Esophagus squamous epithelium (tissue), 5 donors: Measurements from ENCODE around the gene ACTL6A. TPM values are rescaled to one million over a fixed set of nuclear protein-coding genes. Genes with fewer than 3 reads are reported as not detected.

Source experiments
- DNase-seq: peaks from one replicate; lab custom pipeline; 2025; lab: John Stamatoyannopoulos, UW
- H3K27ac ChIP-seq, 4 donors: fragments of 200-600 bp; sonication (generic); one replicate each; pipeline ENCODE4 v1.5.1; 2016 to 2019; ENCODE audit warnings: mild to moderate bottlenecking in 1 of 4
- H3K27me3 ChIP-seq, 4 donors: fragments of 200-600 bp; sonication (generic); 1 replicate in 3 of 4; 2 replicates in 1 of 4; pipeline versions ENCODE4 v1.5.1 to v1.6.0; 2017 to 2021; ENCODE audit warnings: antibody characterized with exemption in 1 of 4
- H3K36me3 ChIP-seq, 3 donors: fragments of 200-600 bp; sonication (generic); one replicate each; pipeline ENCODE4 v1.5.1; 2016 to 2019
- H3K4me1 ChIP-seq, 3 donors: fragments of 200-600 bp; sonication (generic); one replicate each; pipeline ENCODE4 v1.5.1; 2017 to 2019
- H3K4me3 ChIP-seq, 4 donors: fragments of 200-600 bp; sonication (generic); 1 replicate in 3 of 4; 2 replicates in 1 of 4; pipeline ENCODE4 v1.5.1; 2016 to 2019; ENCODE audit warnings: mild to moderate bottlenecking in 2 of 4, moderate library complexity in 1 of 4
- H3K9me3 ChIP-seq, 3 donors: fragments of 200-600 bp; sonication (generic); one replicate each; pipeline ENCODE4 v1.5.1; 2016 to 2019
- POLR2A ChIP-seq, 4 donors: fragments of 450-650 bp; IDR thresholded peaks; one replicate each; pipeline ENCODE4 v1.6.1; 2017; ENCODE audit warnings: antibody characterized with exemption in 4 of 4, mild to moderate bottlenecking in 4 of 4, moderate library complexity in 3 of 4
- whole genome bisulfite sequencing, 2 donors: methylation state at CpG; one replicate each; pipeline ENCODE4 v1.1.5; 2018; 5-methylcytosine and 5-hydroxymethylcytosine counted together
- intact Hi-C: fragments of 100-400 bp; cut with DNase I; formaldehyde crosslinking; loops from one replicate; pipeline ENCODE4 v1.15.0; 2022
- total RNA-seq, 4 donors: library from RNA; depleted of rRNA; stranded (reverse); fragments of >200 nt; gene quantifications; one replicate each; pipeline ENCODE4 v1.1.0, GENCODE V29; 2016
- TF ChIP-seq, protein P1 (sequence below), 6 experiments: fragments of 450-650 bp in 4 of 6; fragments of 200-600 bp in 2 of 6; sonication (generic) in 2 of 6; IDR thresholded peaks; one replicate each; pipeline ENCODE4 v1.5.1; 2016 to 2019; ENCODE audit warnings: antibody characterized with exemption in 6 of 6, mild to moderate bottlenecking in 4 of 6, moderate library complexity in 4 of 6
- donor health status: DM: yes; HTN: yes; CAD: no.

ACTL6A gene
- total RNA-seq, 4 donors from 2014 or later, result 51.5 to 95.4 (median 63.5) TPM

GRCh38 chr3:179608931-179609720 is 46.4 kb downstream of the ACTL6A start:
- Histone ChIP-seq H3K4me1 (peaks cover 11 to 25% (median 13%) of the 10 kb centered on the region in 3 donors), H3K9me3 (no peaks in the 10 kb centered on the region), H3K4me3 (no peak overlapping the region), H3K27ac (no peak overlapping the region), H3K27me3 (no peaks in the 10 kb centered on the region), H3K36me3 (peaks cover 0 to 23% (median 0%) of the 10 kb centered on the region in 3 donors)
- DNase-seq, result no peak
- intact Hi-C loops, result no loop called here
- WGBS, 2 donors, result 59 to 78% methylated on average over 6 of the region's 6 CpGs
- TF ChIP-seq POLR2A (IDR thresholded peaks at IDR 0.05), result no peak
- TF ChIP-seq, protein P1, sequence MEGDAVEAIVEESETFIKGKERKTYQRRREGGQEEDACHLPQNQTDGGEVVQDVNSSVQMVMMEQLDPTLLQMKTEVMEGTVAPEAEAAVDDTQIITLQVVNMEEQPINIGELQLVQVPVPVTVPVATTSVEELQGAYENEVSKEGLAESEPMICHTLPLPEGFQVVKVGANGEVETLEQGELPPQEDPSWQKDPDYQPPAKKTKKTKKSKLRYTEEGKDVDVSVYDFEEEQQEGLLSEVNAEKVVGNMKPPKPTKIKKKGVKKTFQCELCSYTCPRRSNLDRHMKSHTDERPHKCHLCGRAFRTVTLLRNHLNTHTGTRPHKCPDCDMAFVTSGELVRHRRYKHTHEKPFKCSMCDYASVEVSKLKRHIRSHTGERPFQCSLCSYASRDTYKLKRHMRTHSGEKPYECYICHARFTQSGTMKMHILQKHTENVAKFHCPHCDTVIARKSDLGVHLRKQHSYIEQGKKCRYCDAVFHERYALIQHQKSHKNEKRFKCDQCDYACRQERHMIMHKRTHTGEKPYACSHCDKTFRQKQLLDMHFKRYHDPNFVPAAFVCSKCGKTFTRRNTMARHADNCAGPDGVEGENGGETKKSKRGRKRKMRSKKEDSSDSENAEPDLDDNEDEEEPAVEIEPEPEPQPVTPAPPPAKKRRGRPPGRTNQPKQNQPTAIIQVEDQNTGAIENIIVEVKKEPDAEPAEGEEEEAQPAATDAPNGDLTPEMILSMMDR (IDR thresholded peaks at IDR 0.05), result no peak

DNA sequence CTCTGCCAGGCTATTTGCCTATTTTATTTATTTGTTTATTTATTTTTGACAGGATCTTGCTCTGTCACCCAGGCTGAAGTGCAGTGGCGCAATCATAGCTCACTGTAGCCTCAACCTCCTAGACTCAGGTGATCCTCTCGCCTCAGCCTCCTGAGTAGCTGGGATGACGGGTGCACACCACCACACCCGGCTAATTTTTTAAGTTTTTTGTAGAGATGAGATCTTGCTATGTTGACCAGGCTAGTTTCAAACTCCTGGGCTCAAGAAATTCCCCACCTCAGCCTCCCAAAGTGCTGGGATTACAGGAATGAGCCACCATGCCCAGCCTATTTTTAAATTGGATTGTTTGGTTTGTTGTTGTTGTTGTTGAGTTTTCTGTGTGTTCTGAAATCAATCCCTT is 47.3 kb downstream of the ACTL6A start:
- no peaks in the 10 kb centered on the region for H3K27me3 ChIP-seq
- H3K27ac ChIP-seq, result no peak overlapping the region
- intact Hi-C loops, result no loop called here
- no peaks in the 10 kb centered on the region for H3K9me3 ChIP-seq
- H3K4me1 ChIP-seq, result peaks cover 10 to 24% (median 13%) of the 10 kb centered on the region in 3 donors
- TF ChIP-seq, protein P1 (IDR thresholded peaks at IDR 0.05), result no peak
- no peak for TF ChIP-seq POLR2A (IDR thresholded peaks at IDR 0.05)
- H3K36me3 ChIP-seq, result peaks cover 0 to 23% (median 0%) of the 10 kb centered on the region in 3 donors
- no peak for DNase-seq
- WGBS, 2 donors, result 93% methylated on average over 4 of the region's 4 CpGs
- H3K4me3 ChIP-seq, result no peak overlapping the region

DNA sequence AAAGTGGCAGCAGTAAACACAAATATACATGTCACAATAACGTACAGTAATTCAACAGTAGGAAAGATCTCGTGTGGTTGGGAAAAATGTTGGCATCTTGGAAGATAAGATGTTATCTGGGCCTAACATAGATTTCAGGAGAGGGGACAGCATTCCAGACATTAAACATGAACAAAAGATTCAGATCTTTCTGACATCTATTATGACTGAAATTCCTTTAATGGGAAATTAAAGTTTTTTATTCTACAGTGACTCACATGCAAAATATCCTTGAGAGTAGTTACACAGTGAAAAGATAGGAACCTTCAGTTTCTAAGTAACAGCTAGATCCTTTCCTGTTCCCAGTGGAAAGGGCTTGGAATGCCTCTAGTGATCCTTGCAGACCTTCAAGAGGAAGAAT is 51.1 kb downstream of the ACTL6A start:
- WGBS, 2 donors, result 57 to 67% methylated on average over 2 of the region's 2 CpGs
- H3K36me3 ChIP-seq, result peaks cover 0 to 47% (median 0%) of the 10 kb centered on the region in 3 donors
- intact Hi-C loops, result no loop called here
- H3K4me3 ChIP-seq, result no peak overlapping the region
- no peaks in the 10 kb centered on the region for H3K27me3 ChIP-seq
- no peak overlapping the region for H3K27ac ChIP-seq
- peaks cover 0 to 3% (median 0%) of the 10 kb centered on the region in 3 donors for H3K4me1 ChIP-seq
- H3K9me3 ChIP-seq, result no peaks in the 10 kb centered on the region
- DNase-seq, result no peak
- TF ChIP-seq POLR2A (IDR thresholded peaks at IDR 0.05), result no peak
- TF ChIP-seq, protein P1 (IDR thresholded peaks at IDR 0.05), result no peak

DNA sequence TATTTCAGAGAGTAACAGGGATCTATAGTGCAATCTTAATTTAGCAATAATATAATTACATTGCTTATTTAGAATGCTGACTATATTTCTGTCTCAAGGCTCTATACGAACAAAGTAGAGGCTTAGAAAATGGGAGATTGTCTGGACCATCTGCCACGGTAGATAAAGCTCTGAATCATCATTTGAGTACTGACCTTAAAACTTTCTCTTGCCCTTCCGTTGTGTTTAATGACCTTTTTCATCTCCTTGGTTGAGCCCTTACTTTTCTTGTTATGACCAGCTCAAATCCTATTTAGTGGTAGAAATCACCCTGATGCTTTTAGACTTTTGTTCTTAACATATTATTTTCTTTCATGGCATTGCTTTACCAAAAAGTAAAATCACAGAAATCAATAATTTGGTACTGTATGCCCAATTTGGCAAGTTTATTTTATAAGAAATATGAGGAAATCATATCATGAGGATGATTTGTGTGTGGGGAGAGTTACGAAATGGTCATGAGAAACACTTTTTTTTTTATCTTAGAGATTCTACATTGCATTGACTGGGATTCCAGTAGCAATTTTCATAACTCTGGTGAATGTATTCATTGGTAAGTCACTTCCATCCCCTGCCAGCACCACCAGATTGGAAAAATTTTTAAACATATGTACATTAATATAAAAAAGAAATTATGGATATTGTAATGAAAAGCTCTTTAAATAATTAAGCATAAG is 52.9 kb downstream of the ACTL6A start:
- no peaks in the 10 kb centered on the region for H3K9me3 ChIP-seq
- TF ChIP-seq POLR2A (IDR thresholded peaks at IDR 0.05), result no peak
- TF ChIP-seq, protein P1 (IDR thresholded peaks at IDR 0.05), result no peak
- peaks cover 0 to 47% (median 0%) of the 10 kb centered on the region in 3 donors for H3K36me3 ChIP-seq
- intact Hi-C loops, result no loop called here
- DNase-seq, result no peak
- H3K4me1 ChIP-seq, result no peaks in the 10 kb centered on the region
- no peaks in the 10 kb centered on the region for H3K27me3 ChIP-seq
- H3K27ac ChIP-seq, result no peak overlapping the region
- WGBS, 2 donors, result 76 to 83% methylated on average over 4 of the region's 4 CpGs
- no peak overlapping the region for H3K4me3 ChIP-seq

DNA sequence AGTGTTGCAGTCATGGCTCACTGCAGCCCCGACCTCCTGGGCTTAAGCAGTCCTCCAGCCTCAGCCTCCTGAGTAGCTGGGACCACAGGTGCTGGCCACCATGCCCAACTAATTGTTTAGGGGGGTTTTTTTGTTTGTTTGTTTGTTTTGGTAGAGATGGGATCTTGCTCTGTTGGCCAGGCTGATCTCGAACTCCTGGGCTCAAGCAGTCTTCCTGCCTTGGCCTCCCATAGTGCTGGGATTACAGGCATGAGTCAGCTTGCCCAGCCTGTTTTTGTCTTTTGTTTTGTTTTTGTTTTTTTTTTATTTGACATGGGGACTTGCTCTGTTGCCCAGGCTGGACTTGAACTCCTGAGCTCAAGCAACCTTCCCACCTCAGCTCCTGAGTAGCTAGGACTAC is 59.3 kb downstream of the ACTL6A start:
- H3K27me3 ChIP-seq, result no peaks in the 10 kb centered on the region
- H3K9me3 ChIP-seq, result no peaks in the 10 kb centered on the region
- no peaks in the 10 kb centered on the region for H3K4me1 ChIP-seq
- H3K4me3 ChIP-seq, result no peak overlapping the region
- intact Hi-C loops, result no loop called here
- TF ChIP-seq, protein P1 (IDR thresholded peaks at IDR 0.05), result no peak
- TF ChIP-seq POLR2A (IDR thresholded peaks at IDR 0.05), result no peak
- DNase-seq, result no peak
- no peak overlapping the region for H3K27ac ChIP-seq
- peaks cover 7 to 89% (median 18%) of the 10 kb centered on the region in 3 donors for H3K36me3 ChIP-seq
- 91 to 92% methylated on average over 2 of the region's 2 CpGs for WGBS, 2 donors
